ENCODE data around the gene MRGPRF.

DNA sequence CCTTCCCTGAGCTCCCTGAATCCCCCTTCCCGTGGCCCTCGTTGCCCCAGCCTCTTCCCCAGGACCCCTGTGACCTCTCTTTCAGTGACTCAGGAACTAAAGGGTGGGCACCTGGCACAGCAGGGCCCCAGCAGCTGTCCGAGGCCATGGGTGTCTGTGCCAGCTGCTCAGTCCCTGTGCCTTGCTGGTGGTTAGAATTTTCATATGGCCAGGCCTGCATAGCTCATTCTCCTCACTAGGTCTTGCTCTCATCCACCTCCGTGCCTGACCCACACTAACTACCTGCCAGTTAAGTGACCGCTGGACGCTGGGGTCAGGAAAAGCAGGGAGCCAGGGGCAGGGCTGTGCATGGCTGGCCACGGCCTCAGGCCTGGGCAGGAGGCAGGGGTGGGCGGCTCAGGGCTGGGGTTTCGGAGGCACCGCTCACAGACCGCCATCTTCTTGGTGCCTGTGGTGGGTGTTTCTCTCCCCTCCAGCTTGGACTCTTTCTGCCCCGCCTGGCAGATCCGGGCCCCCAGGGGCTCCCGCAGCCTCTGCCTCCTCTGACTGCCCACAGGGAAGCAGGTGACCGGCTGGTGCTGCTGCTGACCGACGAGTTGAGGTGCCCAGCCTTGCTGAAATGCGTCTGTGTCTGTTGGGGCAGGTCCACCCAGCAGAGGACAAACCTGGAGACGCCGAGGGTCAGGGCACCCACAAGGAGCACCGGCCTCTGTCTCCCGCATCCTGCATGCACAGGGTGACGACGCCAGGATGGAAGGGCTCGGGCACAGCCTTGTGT is 52.6 kb downstream of the MRGPRF start:
- TF ChIP-seq, protein P1, sequence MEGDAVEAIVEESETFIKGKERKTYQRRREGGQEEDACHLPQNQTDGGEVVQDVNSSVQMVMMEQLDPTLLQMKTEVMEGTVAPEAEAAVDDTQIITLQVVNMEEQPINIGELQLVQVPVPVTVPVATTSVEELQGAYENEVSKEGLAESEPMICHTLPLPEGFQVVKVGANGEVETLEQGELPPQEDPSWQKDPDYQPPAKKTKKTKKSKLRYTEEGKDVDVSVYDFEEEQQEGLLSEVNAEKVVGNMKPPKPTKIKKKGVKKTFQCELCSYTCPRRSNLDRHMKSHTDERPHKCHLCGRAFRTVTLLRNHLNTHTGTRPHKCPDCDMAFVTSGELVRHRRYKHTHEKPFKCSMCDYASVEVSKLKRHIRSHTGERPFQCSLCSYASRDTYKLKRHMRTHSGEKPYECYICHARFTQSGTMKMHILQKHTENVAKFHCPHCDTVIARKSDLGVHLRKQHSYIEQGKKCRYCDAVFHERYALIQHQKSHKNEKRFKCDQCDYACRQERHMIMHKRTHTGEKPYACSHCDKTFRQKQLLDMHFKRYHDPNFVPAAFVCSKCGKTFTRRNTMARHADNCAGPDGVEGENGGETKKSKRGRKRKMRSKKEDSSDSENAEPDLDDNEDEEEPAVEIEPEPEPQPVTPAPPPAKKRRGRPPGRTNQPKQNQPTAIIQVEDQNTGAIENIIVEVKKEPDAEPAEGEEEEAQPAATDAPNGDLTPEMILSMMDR (IDR thresholded peaks at IDR 0.05 in 2 of 3, conservative IDR thresholded peaks at IDR 0.05 in 1 of 3; ENCODE audit: borderline replicate concordance in 1 of 3, insufficient read depth in 1 of 3, low read depth in 2 of 3, low read length in 2 of 3), result no peak
- TF ChIP-seq POLR2A (IDR thresholded peaks at IDR 0.05; ENCODE audit: borderline replicate concordance, extremely low read depth, insufficient read depth, insufficient read length) (no peak), POLR2AphosphoS5 (IDR thresholded peaks at IDR 0.05; ENCODE audit: low read depth, low read length) (no peak), EZH2 (IDR thresholded peaks at IDR 0.05) (no peak)
